ENCODE measurements around the gene SAMM50. TPM values are rescaled to one million over a fixed set of nuclear protein-coding genes. Genes with fewer than 3 reads are reported as not detected.

SAMM50 gene
- total RNA-seq, 2 donors from 2014 or later = 40.7 to 49.5 TPM

- Histone ChIP-seq H3K27me3 (peaks cover 7% of the 10 kb centered on the region), H3K4me3 (peak within 1 kb of the TSS; percentile 71), H3K9me3 (no peaks in the 10 kb centered on the region), H3K27ac (no peak within 1 kb of the TSS), H3K4me1 (peaks cover 7% of the 10 kb centered on the region), H3K36me3 (no peaks in the 10 kb centered on the region), H3K9ac (ENCODE audit: low read depth in 2 of 2, low read length in 2 of 2) (peak within 1 kb of the TSS in 1 of 2 donors; percentile 50)
- peak; percentile 93 for DNase-seq
- intact Hi-C loops (cut with DNase I) = no loop called here
- TF ChIP-seq CTCF (IDR thresholded peaks at IDR 0.05) = no peak
Measured at GRCh38 chr22:43923631-43924464, 31.4 kb upstream of the SAMM50 start, which contains the start of gene PNPLA3. Gene PNPLA3 (plus strand): TSS chr22:43923805. CDS start chr22:43923912, 107 bp downstream.

GRCh38 chr22:43924877-43925276, 30.4 kb upstream of the SAMM50 start:
- DNase-seq = no peak
- Histone ChIP-seq H3K36me3 (no peaks in the 10 kb centered on the region), H3K27me3 (peaks cover 7% of the 10 kb centered on the region), H3K4me1 (peaks cover 7% of the 10 kb centered on the region), H3K4me3 (no peak overlapping the region), H3K9ac (ENCODE audit: low read depth in 2 of 2, low read length in 2 of 2) (no peak overlapping the region), H3K27ac (no peak overlapping the region), H3K9me3 (no peaks in the 10 kb centered on the region)
- intact Hi-C loops (cut with DNase I) = no loop called here
- no peak for TF ChIP-seq CTCF (IDR thresholded peaks at IDR 0.05)

GRCh38 chr22:43925433-43926348, 29.6 kb upstream of the SAMM50 start:
- H3K27me3 ChIP-seq = peaks cover 7% of the 10 kb centered on the region
- H3K36me3 ChIP-seq = no peaks in the 10 kb centered on the region
- no peak overlapping the region for H3K9ac ChIP-seq (ENCODE audit: low read depth in 2 of 2, low read length in 2 of 2)
- H3K9me3 ChIP-seq = no peaks in the 10 kb centered on the region
- no peak for DNase-seq
- H3K4me3 ChIP-seq = no peak overlapping the region
- no peak overlapping the region for H3K27ac ChIP-seq
- intact Hi-C loops (cut with DNase I) = no loop called here
- TF ChIP-seq CTCF (IDR thresholded peaks at IDR 0.05) = no peak
- H3K4me1 ChIP-seq = peaks cover 7% of the 10 kb centered on the region

- TF ChIP-seq CTCF (IDR thresholded peaks at IDR 0.05) = no peak
- DNase-seq = no peak
- peaks cover 7% of the 10 kb centered on the region for H3K27me3 ChIP-seq
- intact Hi-C loops (cut with DNase I) = no loop called here
- no peaks in the 10 kb centered on the region for H3K9me3 ChIP-seq
- no peak overlapping the region for H3K27ac ChIP-seq
- H3K36me3 ChIP-seq = no peaks in the 10 kb centered on the region
- H3K9ac ChIP-seq (ENCODE audit: low read depth in 2 of 2, low read length in 2 of 2) = no peak overlapping the region
- peaks cover 7% of the 10 kb centered on the region for H3K4me1 ChIP-seq
- no peak overlapping the region for H3K4me3 ChIP-seq
Measured at GRCh38 chr22:43926349-43926710, 28.9 kb upstream of the SAMM50 start.

- Histone ChIP-seq H3K9me3 (no peaks in the 10 kb centered on the region), H3K4me3 (no peak overlapping the region), H3K27me3 (peaks cover 7% of the 10 kb centered on the region), H3K9ac (ENCODE audit: low read depth in 2 of 2, low read length in 2 of 2) (no peak overlapping the region), H3K27ac (no peak overlapping the region), H3K4me1 (peaks cover 7% of the 10 kb centered on the region), H3K36me3 (no peaks in the 10 kb centered on the region)
- no peak for TF ChIP-seq CTCF (IDR thresholded peaks at IDR 0.05)
- intact Hi-C loops (cut with DNase I) = no loop called here
- no peak for DNase-seq
Measured at GRCh38 chr22:43928468-43928867, 26.8 kb upstream of the SAMM50 start.
